NCI-H2107 treated with DMSO at 0.1 percent for 48 hours (cell line): ENCODE measurements around the gene COX7A2.

Experiments
- DNase-seq: peaks from one replicate; lab custom pipeline; 2025; ENCODE audit not compliant: unreplicated experiment; lab: John Stamatoyannopoulos, UW

COX7A2 gene

DNA sequence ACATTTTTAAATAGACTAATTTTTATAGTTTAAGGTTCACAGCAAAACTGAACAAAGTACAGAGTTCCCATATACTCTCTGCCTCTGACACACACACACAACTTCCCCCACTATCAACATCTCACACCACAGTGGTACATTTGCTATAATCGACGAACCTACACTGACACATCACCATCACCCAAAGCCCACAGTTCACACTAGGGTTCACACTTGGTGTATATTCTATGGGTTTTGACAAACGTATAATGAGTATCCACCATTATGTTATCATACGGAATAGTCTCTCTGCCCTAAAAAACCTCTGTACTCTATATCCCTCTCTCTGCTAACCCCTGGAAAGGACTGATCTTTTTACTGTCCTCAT lies 25.4 kb upstream of the COX7A2 start:
- DNase-seq: no peak

DNA sequence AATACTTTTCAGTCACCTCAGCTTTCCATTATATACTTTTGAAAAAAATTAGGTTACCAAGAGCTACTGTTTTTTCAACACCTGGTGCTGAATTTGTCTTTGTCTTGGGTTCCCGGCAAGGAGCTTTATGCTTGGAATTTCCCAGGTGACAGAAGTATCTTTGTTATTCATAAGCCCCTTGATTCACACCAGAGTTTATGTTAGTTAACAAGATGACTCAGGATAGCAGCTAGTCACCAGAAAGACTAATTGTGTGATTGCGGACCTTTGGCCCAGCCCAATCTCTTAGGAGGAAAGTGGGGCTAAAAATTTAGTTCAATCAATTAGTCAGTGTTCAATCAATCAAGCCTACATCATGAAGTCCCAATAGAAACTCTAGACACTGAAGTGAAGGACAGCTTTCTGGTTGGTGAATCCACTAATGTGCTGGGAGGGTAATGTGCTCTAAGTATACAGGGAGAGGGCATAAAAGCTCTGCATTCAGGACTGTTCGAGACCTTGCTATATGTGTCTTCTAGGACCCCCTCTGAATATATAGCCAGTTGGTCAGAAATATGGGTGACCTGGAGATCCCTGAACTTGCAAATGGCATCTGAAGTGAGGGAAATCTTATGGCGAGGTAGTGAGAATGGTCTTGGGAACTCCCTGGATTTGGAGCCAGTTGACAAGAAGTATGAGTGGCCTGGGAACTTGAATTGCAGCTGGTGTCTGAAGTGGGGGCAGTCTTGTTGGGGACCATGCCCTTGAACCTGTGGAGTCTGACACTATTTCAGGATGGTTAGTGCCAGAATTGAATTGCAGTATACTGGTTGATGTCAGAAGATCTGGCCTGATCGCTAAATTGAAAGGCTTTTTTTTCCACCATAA lies 24.8 kb upstream of the COX7A2 start:
- no peak for DNase-seq

DNA sequence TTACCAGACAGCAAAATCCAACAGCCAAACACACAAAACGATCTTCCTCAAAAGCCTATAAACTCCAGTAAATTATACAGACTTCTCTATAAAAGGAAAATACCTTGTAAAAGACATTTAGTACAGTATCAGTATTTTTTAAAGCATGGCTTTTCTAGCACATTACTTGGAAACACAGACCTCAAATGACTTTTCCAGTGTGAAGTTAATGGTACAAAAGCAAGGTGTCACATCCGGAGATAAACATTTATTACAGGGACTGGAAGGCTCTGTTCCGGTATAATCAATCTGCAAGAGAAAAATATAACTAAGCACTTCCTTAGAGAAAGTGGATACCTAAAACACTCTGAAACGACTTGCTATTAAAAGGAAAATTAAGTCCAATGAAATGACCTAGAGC lies 23.9 kb upstream of the COX7A2 start:
- no peak for DNase-seq

DNA sequence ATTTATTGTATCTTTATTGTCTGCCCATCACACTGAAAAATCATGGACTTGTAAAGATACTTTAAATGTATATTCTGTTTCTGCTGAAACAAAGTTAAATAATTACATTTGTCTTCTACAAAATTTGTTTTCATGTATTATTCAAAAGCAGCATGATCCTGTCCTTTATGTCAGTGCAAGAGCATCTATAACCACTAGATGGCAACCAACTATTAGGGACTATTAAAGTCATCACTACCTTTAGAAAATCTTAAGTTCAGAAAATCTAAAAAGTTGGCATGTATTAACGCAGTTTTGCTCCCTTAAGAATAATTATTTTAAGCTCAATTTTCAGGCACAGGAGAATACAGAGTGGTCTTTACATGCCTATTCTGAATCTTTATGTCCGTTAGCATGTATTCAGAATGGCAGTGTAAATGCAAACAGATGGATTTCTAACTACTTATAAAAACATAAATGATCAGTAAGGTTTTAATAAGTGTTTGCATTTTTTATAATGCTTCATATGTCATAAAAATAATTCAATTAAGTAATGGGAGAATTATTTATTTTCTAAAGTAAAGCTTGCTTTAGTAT lies 23.2 kb upstream of the COX7A2 start:
- peak; percentile 11 for DNase-seq

DNA sequence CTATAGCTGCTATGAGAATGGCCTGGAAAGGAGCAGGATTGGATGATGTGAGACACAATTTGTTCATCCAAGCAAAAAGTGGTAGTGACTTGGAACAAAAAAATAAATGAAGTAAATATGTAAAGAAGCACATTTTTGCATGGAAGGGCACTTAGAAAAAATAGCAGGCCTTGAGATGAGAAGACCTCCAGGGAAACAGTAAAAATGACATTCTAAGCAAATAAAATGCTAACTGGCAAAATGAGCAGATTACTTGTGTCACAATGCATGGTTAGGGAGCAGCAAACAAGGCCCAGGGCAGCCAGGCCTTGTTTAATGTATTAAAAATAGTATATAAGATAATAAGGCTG lies 19.8 kb upstream of the COX7A2 start:
- no peak for DNase-seq

DNA sequence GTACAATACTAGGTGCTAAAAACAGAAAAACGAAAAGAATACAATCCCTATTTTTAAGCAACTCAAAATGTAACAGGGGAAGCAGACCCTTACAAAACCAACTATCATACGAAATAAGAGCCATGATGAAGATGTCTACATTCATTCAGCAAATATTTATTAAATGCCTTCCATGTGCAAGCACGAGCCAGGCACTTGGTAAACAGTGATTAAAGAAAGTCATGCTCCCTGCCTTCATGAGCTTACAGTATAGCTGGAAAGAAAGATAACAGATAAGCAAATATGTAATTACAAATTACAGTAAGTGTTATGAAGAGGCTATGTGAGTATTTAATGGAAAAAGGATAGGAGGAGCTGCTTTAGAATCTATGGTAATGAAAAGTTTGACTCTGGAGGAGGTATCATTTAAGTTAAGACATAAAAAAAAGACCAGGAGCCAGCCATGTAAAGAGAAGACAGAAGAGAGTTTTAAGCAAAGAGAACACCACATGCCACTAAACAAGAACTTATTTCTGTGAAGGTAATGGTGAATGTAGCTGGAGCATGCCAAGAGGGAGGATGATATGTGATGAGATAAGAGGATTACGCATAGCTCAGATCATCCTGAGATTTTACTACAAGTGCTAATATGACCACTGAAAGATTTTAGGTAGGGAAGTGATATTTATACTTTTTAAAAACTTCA lies 19.3 kb upstream of the COX7A2 start:
- DNase-seq: no peak

DNA sequence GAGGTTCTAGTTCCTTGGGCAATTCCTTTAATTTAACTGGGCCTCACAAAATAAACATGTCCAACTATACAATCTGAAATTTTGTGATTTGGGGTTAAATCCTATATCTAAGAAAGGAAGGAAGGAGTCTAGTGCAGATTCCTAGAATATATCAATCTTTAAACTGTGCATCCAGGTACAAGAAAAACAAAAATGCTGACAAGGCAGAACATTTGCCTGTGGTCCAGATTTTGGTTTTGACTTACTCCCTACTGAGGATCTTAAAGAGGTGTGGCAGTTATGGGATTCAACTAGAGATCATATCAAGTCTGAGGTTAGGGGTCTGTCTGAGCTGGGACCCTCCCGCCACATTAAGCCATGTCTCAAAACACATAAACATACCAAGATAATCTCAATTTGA lies 17.7 kb upstream of the COX7A2 start:
- DNase-seq: no peak

DNA sequence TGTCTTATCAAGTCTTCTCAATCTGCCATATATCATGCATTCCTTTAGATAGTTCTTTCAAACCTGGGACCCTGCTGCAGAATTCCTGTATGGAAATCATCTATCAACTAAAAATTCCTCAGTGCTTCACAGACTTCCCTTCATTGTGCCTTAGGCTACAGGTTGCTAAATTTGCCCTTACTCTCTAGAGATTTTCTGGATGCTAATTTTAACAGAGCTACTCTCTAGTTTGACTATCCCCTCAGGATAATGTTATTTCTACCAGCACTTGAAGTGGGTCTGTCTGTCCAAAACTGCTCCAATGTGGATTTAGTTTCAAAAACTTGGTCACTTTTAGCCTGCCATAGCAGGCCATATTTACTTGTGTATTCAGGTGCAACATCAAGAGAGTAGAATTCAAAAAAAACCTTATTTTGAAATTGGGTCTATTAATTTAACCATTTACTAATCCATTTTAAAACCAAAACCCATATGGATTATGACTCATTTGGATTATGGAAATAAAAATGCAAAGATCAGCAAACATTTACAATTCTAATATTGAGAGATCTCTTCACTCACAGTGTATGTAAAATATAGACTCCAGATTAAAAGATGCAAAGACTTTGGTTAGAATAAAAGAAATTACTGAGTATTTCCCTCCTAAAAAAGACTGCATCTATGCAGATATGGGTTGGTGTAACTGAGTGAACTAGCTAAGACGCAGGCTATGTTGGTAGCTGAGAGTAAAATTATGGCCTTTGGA lies 13.9 kb upstream of the COX7A2 start:
- no peak for DNase-seq

DNA sequence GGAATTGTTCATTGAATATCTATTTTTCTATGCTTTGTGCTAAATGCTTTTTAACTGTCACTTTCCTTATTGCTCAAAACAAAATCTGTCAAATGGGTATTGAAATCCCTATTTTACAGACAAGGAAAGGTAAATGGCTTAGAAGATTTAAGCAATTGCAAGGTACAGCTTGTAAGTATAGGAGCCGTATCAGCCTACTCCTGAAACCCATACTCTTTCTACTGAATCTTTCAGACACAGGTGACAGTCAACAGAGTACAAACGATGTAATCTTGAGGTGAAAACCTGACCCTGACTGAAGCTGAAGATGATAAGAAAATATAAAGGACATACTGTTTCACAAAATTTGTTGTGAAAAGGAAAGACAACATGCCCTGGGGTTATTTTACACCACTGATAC lies 7.0 kb upstream of the COX7A2 start:
- DNase-seq: no peak

DNA sequence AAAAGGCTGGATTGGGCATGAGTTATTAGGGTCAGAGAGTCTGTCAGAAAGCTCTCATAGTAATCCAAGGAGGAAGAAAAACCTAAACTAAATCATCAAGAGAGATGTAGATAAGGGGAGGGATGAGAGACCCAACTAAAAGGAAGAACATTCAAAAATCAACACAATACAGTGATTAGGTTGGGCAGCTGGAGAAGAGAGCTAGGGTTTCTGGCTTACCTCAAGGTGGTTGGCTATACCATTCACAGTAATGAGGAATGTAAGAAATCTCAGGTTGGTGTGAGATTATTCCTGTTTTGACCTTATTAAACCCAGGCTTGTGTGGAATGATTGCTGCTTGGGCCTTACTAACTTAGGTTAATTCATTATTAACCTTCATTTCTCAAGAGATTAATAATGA lies 6.2 kb upstream of the COX7A2 start:
- no peak for DNase-seq

DNA sequence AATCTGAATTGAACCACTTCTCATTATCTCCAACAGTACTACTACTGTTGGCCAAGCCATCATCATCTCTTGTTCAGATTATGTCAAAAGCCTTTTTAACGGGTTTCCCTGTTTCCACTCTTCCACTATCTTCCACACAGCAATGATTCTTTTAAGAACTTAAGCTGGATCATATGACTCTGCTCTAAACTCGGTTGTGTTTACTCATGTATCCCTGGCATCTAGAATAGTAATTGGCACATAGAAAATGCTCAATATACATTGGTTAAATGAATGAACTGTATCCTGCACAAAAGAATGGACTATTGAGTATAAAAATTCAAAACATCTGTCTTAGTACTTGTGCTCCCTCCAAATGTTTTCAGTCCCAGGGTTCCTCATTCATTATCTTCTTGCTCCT lies 2.8 kb upstream of the COX7A2 start:
- no peak for DNase-seq

DNA sequence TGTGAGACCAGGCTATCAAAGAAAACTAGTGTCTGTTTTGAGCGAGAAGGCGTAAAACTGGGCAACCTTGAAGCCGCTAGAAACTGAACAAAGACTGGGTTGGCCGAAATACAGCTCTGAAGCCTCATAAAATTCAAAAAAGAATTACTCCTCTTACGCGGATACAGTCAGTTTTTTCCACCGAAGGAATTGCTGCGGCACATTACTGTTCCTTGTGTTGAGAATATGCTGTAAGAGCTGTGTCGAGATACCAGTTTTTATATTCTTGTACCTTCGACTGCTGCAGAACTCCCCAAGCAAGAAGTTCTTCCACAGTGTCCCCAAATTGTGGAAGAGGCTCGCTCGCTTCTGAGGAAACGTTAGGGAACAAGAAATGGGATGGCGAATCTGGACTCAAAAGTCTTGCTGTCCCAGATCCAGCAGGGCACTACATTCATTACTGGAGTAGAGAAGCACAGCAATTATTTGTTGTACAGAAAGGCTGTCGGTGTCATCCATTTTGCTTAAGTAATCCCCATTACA lies 523 bp upstream of the COX7A2 start:
- peak; percentile 9 for DNase-seq

DNA sequence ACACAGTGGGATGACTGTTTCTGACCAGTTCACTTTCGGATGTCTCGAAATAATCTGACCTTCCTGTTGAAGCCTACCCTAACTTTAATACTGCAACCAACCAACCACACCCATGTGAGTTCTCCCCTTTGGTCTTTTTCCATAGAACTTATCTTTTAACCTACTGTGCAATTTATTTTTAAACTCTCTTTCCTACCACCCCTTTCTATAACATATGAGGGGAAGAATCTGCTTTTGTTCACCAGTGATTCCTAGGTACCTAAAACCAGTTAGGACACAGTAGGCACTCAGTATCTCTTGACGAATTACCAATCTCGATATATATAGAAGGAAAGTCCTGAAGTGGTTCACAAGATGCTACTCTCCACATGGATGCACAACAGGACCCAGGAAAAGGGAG lies 7.0 kb downstream of the COX7A2 start:
- DNase-seq: no peak

DNA sequence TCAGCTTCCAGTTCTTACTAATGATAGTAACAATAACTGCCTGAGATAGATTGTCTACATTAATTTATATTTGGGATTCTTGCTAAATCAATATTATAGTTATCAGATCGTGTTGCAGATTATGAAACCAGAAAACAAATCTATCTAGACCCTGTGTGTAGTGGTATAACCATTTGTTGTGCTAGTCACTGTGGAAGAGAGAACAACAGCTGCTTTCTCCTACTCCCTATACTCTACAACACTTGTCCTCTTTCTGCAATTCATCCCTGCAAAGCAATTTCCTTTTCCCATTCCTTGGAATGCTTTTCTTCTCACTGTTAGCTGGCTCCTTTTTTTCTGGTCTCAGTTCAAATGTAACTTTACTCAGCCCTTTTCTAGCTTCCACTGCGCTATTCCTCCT lies 8.3 kb downstream of the COX7A2 start:
- DNase-seq: no peak

DNA sequence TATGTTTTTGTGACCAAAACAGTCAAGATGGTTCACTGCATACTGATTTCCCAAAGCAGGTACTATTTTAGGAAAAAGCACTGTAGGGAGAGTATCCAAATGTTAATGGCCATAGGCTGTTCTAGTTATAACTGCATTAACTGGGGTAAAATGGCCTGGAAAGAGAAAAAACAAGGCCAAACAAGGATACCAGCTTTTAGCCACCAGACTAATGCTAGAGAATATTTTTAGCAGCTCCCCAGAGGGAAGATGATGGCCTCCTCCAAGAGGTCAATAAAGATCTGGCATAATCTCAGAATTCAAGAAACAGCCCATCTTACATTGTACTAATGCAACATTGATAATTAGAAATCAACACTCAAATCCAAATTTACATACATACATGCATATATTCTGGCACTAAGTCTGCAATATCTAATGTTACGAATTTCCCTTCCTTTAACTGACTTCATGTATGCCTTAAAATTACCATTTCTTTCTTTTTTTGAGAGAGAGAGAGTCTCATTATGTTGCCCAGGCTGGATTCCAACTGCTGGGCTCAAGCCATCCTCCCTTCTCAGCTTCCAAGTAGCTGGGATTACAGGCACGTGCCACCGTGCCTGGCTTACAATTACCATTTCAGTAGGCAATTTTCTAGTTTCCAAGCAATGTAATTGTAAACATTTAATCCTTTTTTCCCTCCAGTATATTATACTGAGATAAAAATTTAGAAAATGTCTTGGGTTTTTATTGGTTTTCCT lies 9.3 kb downstream of the COX7A2 start:
- DNase-seq: no peak

DNA sequence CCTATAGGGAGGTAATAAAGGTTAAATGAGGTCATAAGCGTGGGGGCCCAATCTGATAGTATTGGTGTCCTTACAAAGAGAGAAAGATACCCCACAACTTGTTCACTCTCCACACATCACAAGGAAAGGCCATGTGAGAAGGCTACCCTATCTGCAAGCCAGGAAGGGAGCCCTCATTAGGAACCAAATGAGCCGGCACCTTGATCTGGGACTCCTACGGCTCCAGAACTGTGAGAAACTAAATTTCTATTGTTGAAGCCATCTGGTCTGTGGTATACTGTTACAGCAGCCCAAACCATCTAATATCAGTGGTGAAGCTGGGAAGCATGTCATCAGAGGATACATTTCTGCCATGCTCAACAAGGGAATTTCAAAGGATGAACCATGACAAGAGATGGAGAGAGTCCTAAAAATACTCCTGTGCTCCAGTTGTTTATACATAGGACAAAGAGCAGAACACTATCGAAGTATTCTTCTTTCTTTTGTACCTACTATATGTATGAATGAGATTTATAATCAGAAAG lies 10.4 kb downstream of the COX7A2 start:
- DNase-seq: peak; percentile 52

DNA sequence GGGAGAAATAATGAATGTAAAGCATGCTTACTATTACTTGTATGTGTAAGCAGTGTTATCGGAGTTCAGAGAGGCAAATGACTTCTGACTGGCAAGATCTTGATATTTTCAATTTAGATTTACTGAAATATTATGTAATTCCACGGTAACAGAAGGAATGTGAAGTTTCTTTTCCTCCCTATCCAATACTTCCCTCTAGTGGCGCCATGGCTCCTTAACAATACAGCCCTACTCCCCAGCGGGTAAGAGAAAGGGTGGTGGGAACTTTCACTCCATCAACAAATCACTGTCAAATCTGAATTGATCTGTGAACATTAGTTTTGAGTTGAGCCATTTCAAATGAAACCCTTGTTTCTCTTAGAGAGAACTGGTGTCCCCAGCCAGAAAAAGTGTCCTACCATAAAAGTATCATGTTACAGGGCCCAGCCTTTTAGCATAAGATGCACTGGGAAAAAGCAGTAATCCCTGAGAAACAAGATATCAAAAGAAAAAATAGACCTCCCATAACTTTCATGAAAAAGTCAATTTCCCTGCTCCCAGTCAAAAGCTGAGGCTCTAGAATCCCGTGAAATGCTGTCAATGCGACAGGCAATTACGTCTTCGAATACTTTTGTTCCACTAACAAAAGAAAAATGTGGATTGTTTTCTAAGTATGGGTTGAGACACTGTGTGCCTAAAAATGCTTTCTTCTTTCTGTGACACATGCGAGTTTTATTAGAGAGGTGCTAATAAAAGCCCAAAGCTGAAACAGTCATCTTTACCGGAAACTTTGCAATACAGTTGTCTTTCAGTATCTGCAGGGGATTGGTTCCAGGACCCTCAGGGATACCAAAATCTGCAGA lies 12.9 kb downstream of the COX7A2 start:
- DNase-seq: peak; percentile 19

DNA sequence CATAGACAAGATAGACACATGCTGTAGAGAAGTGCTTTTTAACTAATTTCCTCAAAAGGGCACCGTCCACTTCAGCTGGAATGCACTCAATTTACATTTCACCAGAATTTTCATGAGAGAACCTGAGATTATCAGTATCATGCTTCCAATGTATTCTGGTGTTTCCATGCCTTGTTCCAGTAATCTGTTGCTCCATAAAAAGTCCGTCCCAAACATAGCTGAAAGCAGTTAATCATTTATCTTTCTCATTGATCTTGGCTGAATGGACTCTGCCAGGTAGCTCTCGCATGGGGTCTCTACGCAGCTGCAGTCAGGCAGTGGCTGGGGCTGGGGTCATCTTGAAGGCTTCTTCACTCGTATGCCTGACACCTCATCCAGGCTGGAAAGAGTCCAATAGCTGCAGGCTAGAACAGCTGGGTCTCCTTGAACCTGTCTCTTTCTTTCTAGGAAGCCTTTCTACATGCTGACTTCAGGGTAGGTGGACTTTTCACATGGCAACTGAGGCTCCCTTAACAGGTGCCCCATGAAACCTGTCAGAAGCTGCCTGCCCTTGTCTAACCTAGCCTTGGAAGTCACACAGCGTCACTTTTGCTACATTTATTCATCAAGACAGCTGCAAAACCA lies 19.2 kb downstream of the COX7A2 start:
- no peak for DNase-seq

DNA sequence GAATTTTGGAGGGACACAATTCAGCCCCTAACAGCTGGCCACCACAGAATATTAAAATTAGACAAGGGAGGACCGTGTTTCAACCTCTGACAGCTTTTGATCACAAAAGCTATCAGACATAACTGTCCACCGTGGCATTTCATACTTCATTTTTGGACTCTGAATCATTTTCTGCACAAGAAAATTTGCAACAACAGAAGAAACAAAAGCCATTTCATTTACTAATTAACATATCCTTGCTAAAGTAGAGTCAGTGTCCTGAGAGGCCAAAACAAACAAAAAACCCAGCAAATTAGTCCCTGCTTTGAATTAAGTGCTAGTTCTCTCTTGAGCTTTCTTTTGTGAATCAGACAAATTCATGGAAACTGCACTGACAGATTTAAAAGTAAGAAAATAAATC lies 20.2 kb downstream of the COX7A2 start:
- no peak for DNase-seq
